ENCODE data around the gene ZNF654.

DNA sequence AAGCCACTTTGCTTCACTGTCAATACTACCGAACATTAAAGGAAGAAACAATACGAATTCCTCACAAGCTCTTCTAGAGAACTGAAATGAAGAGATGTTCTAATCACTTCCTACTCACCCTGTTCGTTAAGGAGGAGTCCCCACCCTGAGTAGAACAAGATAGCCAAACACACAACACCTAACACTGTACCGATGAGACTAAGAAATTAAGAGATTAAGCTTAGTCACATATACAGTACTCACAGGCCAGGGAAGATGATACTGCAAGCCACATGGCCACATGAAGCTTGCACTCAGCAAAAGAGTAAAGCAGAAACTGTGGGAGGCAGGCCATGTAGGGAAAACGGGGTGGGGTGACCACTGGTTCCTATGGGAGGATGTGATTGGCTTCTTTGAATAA is 48.2 kb upstream of the ZNF654 start:
- TF ChIP-seq, protein P1, sequence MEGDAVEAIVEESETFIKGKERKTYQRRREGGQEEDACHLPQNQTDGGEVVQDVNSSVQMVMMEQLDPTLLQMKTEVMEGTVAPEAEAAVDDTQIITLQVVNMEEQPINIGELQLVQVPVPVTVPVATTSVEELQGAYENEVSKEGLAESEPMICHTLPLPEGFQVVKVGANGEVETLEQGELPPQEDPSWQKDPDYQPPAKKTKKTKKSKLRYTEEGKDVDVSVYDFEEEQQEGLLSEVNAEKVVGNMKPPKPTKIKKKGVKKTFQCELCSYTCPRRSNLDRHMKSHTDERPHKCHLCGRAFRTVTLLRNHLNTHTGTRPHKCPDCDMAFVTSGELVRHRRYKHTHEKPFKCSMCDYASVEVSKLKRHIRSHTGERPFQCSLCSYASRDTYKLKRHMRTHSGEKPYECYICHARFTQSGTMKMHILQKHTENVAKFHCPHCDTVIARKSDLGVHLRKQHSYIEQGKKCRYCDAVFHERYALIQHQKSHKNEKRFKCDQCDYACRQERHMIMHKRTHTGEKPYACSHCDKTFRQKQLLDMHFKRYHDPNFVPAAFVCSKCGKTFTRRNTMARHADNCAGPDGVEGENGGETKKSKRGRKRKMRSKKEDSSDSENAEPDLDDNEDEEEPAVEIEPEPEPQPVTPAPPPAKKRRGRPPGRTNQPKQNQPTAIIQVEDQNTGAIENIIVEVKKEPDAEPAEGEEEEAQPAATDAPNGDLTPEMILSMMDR (conservative IDR thresholded peaks at IDR 0.05; ENCODE audit: low read depth, low read length), result no peak
- no peak for TF ChIP-seq EZH2 (IDR thresholded peaks at IDR 0.05; ENCODE audit: low read length, unreplicated experiment)

Measured in PC-3 (cell line).